Stimulated activated CD4-positive, alpha-beta T cell treated with anti-CD3 and anti-CD28 coated beads, Interleukin-1b, Interleukin-23, amount 100 ng/mL, for 48 hours (primary cell): ENCODE results near the gene BAIAP2.
"Not testable (repeated sequence)": the region's sequence is repeated elsewhere in the genome, so short reads cannot be mapped to it uniquely, and the experiment has no call there.

Experiments
- DNase-seq: peaks from one replicate; pipeline ENCODE4 v3.0.0-alpha.2; 2020

The BAIAP2 gene

DNA sequence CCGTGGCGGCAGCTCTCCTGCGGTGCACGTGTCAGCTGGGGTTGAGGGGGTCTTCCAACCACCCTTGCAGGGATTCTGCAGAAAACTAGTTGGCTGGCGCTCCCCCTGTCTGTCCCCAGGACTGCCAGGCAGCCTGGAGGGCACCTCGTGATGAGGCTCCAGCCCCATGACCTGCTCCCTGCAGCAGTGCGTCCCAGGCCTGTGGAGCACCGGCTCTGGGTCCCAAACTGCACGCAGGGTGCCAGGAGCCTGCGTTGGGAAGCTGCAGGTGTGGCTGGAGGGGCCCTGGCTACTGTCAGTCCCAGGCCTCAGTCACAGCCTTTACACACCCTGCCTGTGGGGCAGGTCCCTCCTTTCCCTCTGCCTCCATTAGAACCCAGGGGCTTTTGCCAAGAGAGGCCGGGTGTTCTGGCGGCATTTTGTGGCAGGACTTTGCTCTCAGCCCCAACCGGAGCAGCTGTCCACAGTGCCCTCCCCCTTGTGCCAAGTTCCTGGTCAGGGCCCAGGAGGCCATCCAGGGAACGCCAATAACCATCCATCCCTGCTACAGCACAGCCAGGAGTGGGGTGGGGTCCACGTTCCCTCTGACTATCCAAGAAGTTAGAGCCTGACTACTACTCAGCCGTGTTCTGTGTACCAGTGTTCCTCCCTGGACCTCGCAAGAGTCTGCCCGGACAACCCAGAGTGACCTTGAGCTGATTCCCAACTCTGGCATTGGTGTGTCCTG, 34.2 kb upstream of the BAIAP2 start:
- no peak for DNase-seq

DNA sequence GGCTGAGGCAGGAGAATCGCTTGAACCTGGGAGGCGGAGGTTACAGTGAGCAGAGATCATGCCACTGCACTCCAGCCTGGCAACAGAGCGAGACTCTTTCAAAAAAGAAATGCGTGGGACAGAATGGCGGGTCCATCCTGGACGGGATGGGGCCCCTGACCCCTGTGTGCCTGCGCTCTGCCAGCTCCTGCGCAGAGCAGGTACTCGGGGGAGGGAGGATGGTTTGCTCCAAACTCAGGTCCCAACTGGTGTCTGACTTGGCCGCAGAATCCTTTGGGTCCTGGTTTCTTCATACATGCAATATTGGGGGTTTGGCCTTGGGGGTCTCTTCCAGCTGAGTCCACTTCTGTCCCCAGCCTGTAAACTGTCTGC, 33.0 kb upstream of the BAIAP2 start:
- DNase-seq: no peak

GRCh38 chr17:81002409-81003361, 32.3 kb upstream of the BAIAP2 start:
- DNase-seq: no peak

DNA sequence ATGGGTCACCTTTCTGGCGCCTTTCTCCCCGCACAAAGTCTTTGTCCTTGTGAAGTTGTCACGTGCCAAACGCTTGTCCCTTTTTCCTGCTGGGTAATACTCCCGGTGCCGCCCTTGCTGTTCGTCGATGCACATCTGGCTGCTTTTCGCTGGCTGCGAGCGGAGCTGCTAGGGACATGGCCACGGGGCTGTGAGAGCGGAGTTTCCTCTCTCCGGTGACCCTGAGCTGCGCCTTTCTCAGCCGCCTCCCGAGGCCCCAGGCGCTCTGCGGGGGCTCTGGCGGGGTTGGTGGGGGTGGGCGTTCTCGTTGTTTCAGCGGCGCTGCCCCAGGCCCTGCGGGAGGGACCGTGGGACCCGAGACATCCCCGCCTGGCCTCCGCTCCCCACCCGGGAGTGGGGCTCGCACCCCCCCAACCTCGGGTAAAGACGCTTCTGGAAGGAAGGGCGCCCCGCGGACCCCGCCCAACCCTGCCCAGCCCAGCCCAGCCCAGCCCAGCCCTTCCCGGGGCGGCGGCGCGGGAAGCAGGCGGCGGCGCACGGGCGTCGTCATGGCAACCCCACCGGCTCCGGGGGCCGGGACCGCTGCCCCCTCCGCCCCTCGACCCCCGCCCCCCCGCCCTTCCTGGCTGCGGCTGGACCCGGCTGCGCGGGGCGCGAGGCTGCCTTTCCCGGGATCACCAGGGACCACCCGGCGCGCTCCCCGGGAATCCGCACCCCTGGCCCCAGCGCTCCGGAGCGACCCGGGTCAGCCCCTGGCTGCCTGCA, 31.1 kb upstream of the BAIAP2 start:
- no peak for DNase-seq

DNA sequence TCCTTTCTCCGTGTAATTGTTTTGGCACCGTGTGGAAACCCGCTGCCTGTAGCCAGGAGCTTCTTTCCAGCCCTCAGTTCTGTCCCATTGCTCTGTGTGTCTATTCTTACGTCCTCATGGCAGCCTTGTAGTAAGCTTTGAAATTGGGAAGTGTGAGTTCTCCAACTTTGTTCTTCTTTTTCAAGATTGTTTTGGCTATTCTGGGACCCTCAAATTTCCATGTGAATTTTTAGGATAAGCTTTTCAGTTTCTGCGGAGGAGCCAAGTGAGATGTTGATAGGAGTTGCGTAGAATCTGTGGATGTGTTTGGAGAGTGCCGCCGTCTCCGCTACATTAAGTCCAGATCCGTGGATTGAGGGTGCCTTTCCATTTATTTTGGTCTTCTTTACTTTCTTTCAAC, 28.1 kb upstream of the BAIAP2 start:
- no peak for DNase-seq

DNA sequence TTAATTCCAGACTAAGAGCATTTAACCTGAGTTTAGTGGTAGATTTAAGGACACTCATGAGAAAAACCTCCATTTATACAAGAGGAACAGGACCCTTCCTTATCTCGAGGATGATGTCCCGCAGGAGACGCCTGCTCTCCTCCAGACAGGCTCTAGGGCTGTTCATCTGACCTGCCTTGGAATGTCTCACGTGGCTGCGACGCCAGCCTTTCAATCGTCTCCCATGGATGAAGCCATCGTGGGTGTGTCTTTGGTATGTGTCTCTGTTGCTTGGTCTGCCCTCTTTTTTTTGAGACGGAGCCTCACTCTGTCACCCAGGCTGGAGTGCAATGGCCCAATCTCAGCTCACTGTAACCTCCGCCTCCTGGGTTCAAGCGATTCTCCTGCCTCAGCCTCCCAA, 26.8 kb upstream of the BAIAP2 start:
- no peak for DNase-seq

DNA sequence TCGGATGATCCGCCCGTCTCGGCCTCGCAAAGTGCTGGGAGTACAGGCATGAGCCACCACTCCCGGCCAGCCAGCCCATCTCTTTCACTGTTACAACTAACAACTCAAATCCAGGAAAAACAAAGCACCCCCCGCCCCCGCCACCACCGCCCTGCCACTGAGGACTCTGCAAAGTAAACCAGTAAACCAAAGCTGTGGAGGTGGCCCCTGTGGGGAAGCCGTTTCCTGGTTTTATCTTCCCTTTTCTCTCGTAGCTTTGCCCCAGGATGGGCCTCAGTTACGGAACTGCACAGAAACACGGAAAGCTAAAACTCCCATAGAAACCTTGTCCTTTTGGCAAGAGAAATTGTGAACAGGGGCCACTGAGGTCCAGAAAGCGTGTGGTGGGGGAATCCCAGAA, 25.8 kb upstream of the BAIAP2 start:
- no peak for DNase-seq

DNA sequence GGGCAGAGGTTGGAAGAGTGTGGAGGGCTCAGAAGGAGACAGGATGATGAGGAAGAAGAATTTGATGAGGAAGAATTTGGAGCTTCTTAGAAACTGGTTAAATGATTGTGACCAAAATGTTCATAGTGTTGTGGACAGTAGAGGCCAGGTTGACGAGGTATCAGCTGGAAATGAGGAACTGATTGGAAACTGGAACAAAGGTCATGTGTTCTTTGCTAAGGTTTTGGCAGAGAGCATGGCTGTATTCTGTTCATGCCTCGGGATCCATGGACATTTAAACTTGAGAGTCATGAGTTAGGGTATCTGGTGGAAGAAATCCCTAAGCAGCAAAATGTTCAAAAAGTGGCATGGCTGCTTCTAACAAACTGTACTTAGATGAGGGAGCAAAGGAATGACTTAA, 24.0 kb upstream of the BAIAP2 start:
- no peak for DNase-seq

GRCh38 chr17:81011951-81012350, 23.0 kb upstream of the BAIAP2 start:
- no peak for DNase-seq

DNA sequence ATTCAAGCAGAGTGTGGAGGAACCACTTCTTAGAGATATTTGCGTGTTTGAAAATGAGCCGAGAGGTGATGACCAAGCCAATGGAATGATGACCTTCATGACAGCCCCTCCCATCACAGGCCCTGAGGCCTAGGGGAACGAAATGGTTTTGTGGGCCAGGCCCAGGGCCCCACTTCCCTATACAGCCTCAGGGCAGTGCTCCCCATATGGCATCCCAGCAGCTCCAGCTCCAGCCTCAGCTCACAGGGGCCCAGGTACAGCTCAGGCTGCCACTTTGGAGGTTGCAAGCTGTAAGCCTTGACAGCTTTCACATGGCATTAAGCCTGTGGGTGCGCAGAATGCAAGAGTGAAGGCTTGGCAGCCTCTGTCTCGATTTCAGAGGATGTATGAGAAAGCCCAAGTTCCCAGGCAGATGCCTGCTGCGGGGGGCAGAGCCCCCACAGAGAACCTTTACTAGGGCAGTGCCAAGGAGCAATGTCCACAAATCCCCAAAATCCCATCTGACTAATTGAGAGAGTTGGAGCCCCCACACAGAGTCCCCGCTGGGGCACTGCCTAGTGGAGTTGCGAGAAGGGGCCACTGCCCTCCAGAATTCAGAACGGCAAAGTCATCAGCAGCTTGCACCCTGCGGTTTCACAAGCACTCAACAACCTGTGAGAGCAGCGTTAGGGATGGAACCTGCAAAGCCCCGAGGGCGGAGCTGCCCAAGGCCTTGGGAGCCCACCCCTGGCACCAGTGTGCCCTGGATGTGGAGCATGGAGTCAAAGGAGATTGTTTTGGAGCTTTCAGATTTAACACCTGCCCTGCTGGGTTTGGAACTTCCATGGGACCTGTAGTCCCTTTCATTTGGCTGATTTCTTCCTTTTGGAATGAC, 22.1 kb upstream of the BAIAP2 start:
- DNase-seq: no peak

DNA sequence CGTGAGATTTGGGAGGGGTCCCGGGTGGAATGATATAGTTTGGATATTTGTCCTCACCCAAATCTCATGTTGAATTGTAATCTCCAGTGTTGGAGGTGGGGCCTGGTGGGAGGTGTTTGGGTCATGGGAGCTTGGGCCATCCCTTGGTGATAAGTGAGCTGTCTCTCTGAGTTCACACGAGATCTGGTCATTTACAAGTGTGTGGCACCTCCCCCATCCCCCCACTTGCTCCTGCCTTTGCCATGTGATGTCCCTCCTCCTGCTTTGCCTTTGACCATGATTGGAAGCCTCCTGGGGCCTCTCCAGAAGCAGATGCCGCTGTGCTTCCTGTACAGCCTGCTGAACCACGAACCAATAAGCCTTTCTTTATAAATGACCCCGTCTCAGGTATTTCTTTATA, 21.3 kb upstream of the BAIAP2 start:
- no peak for DNase-seq

DNA sequence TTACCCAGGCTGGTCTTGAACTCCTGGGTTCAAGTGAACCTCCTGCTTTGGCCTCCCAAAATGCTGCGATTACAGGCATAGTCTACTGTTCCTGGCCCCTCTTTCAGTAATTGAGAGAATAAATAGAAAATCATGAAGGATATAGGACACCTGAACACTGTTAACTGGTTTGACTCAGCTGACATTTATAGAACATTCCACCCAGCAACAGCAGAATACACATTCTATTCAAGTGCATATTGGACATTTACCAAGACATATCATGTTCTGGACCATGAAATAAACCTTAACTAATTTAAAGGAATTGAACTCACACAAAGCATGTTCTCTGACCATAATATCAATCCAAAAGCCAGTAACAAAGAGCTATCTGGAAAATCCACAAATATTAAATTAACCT, 19.8 kb upstream of the BAIAP2 start:
- no peak for DNase-seq

GRCh38 chr17:81016575-81016974, 18.4 kb upstream of the BAIAP2 start:
- DNase-seq: no peak

GRCh38 chr17:81017330-81017729, 17.6 kb upstream of the BAIAP2 start:
- DNase-seq: not testable (repeated sequence)

DNA sequence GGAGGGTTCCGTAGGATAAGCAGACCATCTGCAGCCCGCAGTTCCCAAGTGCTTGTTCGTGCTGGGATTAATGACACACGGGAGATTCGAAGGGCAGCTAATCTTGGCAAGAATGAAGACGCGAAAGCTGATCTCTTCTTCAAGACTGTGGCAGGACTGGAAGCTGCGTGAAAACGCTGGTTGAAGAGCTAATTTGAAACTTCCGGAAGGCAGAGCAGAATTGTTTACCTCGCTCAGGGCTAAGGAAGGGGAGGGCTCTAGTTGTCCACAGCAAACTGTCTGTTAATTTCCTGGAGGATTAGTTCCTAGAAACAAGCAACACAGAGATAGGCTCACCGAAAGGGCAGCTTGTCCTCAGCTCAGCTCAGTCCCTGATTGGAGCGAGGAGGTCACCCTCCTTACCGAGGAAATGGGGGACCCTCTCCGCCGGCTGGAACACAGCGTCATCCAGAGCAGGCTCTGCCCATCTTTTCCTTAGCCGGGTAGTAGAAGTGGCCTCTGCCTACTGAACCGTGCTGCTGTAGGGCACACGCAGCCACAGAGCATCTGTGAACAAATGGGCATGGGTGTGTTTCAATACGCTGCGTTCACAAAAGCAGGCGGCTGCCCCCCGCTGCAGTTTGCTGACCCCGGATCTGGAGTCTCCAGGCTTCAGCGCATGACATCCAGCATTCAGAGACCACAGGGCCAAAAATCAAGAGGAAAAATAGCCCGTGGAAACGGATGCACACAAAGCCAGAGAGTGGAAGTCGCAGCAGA, 16.7 kb upstream of the BAIAP2 start:
- no peak for DNase-seq

DNA sequence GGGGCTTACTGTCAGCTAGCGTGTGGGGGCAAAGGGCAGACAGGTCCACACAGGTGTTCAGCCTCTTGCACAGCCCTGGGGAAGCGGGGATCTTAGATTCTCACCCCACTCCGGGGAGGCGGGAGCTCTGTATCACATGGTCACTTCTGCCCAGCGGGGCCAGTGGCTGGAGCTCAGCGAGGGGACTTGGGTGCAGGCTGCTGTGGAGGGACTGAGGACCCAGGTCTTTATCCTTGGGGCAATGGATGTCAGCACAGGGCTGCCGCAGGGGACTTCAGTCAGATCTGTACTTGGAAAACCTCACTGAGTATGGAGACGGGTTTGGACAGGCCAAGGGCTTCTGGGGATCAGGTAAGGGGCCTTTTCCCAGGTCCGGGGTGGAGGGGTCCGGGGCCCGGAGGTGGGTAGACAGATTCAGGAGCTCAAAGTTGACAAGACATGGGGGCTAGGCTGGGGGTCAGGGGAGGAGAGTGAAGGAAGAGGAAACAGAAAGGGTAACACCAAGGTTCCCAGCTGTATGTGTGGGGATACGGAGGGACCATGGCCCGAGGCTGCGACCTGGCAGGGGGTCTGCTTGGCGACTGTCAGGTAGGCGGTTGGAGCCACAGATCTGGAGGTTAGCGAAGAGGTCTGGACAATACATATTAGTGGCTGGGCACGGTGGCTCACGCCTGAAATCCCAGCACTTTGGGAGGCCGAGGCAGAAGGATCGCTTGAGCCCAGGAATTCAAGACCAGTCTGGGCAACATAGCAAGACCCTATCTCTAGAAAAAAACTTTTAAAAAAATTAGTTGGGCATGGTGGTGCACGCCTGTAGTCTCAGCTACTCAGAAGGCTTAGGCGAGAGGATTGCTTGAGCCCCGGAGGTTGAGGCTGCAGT, 15.1 kb upstream of the BAIAP2 start:
- DNase-seq: no peak

DNA sequence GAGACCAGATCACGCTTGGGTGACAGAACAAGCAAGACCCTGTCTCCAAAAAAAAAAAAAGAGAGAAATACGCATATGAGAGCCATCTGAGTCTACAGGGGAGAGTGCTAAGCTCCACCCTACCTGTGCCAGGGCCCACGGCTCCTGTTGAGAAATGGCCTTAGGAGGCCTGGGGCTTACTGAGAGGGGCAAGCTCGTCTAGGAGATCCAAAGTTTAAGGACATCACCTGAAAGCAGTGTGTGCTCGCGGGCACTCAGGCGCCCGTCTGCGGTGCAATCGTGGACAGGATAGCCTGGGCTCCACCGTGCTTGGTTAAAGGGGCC, 14.5 kb upstream of the BAIAP2 start:
- DNase-seq: no peak

- no peak for DNase-seq
These were observed 14.0 kb upstream of the BAIAP2 start for GRCh38 chr17:81020767-81021497.

GRCh38 chr17:81021531-81022343, 13.2 kb upstream of the BAIAP2 start:
- no peak for DNase-seq
